ENCODE data around the gene CYYR1.
"Not testable (repeated sequence)": the region's sequence is repeated elsewhere in the genome, so short reads cannot be mapped to it uniquely, and the experiment has no call there.

CYYR1 gene

DNA sequence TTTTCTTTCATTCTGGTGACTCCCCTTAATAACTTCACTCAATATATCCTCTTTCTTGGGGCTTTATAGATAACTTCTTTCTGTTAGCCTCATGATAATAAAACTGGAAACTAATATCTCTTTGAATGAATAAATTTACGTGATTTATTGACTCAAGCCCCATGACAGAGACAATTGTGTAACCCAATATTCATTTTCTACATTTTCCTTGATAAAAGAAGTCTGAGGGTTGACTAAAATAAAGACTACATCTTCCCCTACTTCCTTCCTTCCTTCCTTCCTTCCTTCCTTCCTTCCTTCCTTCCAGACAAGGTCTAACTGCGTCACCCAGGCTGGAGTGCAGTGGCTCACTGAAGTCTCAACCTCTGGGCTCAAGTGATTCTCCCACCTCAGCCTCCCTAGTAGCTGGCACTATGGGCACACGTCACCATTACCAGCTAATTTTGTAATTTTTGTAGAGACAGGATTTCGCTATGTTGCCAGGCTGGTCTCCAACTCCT is 85.1 kb downstream of the CYYR1 start:
- DNase-seq: no peak

DNA sequence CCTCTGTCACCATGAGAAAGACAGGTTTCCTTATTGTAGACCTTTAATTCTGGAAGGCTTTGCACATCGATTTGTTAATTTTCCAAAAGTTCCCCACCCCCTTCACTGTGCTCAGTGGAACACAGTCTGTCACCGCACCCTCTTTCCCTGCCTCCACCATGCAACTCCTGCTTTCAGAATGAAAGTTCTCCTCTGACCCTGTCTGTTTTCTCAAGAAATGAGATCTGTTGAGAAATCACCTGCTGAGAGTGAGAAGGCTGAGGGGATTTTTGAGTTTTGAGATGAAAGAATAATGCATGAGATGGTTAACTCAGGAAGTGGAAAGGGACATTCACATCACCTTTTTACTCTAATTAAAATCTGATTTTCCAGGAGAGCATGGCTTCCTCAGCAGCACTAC is 99.6 kb downstream of the CYYR1 start:
- no peak for DNase-seq

DNA sequence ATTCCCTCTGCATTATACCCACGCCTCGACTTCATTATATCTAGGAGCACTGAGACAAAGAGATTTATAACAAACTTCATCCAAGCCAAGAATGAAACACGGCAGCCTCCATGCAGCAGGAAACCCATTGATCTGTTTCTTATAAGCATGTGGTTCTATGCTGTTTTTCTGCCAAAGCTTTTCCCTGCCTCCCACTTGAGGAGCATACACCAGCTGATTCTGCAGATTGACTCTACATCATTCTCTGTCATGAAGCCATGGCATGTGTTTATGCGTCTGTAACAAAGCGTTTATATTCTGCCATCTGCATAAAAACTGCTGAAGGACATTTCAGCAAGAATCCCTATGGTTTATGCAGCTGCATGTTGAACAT is 102.0 kb downstream of the CYYR1 start:
- DNase-seq: no peak

DNA sequence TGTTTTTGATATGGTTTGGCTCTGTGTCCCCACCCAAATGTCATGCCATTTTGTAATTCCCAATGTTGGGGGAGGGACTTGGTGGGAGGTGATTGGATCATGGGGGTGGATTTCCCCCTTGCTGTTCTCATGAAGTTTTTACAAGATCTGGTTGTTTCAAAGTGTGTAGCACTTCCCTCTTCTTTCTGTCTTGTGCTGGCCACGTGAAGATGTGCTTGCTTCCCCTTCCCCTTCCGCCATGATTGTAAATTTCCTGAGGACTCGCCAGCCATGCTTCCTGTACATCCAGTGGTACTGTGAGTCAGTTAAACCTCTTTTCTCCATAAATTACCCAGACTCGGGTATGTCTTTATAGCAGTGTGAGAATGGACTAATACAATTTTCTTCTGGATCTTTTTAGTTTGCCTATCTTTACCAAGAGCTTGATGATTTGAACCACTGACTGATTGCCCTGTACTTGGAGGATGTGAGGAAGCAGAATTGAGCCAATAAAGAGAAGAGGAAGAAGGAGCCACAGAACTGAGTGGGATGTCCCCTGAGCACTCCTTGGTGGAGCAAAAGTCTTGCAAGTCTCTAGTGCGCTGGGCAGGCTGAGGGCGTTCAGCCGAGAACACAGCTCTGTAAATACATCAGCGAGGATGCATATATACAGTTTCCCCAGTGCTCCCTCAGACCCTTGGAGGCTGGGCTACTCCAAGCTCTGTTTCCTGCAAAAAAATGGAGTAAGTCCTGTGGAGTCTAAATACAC is 102.6 kb downstream of the CYYR1 start:
- peak; percentile 17 for DNase-seq

DNA sequence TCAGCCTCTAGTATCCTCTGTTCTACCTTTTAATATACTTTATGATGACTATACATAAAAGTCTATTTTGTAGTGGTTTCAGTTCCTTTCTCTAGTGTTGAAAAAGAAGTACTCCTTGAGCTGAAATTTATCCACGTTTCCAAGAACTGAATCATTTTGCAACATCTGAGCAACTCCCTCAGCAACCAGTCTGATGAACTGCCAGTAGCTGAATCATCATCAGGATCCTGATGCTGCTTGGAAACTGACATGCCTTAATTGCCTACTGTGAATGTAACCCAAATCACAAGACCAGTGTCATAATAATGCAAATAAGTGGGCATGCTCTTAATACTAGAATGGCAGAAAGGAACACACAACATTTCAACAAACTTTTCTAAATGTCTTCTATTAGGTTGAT is 103.3 kb downstream of the CYYR1 start:
- DNase-seq: peak; percentile 15

DNA sequence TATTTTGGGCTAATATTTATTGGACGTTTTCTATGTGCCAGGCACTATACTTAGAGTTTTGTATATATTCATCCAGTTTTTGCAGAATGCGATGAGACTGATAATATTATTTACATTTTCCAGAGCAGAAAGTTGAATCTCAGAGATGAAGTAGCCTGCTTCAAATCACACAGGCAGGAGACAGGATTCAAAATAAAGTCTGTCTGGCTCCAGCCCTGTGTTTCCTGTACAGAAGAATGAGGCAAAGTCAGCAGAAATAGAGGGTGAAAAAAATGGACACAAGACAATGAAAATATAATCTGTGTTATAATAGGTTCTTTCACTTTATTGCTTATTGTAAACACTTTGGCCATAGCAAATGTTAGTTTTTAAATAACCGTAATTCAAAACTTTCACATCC is 107.2 kb downstream of the CYYR1 start:
- DNase-seq: no peak

DNA sequence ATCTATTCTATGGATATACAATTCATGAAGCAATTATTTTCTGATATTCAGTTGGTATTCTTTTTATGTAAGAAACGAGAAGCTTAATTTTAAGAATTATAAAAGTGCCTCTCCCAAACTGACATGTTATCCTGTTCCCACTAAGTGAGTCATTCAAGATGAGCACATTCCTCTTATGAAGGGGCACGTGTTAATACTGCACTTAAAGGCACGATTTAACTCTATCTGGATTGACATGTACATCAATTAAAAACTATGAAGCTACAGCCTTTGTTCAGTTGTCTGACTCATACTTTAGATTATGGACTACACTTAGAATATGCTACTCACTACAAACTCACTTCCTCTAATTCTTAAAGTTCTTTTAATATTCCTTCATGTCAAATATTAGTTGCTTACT is 111.6 kb downstream of the CYYR1 start:
- no peak for DNase-seq

DNA sequence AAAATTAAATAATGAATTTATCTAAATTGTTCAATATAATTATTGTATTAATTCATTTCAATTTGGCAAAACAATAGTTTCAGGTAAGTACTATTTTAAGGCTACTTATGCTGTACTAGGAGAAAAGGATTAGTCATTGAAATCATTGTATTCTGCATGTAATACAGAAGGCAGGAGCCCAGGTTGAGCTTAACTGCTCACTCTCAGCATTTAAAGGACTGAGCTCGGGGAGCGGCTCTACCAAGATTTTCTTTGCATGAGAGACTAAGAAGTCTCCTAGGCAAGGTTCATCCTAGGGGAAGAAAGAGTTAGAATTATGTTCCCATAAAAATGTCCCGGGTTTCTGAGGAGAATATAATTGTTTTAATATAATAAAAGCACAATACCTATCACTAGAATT is 112.5 kb downstream of the CYYR1 start:
- DNase-seq: no peak

DNA sequence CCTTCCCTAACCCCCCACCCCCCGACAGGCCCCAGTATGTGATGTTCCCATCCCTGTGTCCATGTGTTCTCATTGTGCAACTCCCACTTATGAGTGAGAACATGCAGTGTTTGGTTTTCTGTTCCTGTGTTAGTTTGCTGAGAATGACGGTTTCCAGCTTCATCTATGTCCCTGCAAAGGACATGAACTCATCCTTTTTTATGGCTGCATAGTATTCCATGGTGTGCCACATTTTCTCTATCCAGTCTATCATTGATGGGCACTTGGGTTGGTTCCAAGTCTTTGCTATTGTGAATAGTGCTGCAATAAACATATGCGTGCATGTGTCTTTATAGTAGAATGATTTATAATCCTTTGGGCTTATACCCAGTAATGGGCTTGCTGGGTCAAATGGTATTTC is 114.2 kb downstream of the CYYR1 start:
- DNase-seq: not testable (repeated sequence)

DNA sequence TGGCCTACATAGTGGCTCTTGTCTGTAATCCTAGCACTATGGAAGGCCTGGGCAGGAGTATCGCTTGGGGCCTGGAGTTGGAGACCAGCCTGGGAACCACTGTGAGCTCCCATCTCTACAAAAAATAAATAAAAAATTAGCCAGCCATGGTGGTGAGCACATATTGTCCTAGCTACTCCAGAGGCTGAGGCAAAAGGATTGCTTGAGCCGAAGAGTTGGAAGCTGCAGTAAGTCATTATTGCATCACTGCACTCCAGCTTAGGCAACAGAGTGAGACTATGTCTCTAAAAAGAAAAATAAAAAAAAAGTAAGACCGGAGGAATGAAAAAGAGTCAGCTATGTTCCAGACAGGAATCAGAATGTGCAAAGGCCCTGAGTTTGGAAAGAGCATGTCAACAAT is 115.3 kb downstream of the CYYR1 start:
- DNase-seq: no peak

DNA sequence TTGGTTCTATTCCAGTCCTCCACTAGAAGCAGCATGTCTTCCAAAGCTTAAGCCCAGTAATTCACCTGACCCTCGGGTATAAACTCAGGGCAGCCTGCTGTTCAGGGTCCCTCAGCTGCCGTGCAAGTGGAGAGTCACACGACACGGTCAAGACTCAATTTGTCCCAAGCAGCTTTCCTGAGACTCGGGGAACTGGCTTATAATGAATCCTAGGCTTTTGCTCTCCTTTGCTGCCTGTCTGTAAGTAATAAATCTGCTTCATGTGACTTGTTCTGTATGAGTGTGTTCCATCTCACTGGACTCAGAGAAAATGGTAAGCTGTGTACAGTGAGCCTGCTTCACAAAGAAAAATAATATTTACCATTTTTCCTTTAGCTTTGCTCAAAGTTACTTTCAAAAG is 119.8 kb downstream of the CYYR1 start:
- no peak for DNase-seq

DNA sequence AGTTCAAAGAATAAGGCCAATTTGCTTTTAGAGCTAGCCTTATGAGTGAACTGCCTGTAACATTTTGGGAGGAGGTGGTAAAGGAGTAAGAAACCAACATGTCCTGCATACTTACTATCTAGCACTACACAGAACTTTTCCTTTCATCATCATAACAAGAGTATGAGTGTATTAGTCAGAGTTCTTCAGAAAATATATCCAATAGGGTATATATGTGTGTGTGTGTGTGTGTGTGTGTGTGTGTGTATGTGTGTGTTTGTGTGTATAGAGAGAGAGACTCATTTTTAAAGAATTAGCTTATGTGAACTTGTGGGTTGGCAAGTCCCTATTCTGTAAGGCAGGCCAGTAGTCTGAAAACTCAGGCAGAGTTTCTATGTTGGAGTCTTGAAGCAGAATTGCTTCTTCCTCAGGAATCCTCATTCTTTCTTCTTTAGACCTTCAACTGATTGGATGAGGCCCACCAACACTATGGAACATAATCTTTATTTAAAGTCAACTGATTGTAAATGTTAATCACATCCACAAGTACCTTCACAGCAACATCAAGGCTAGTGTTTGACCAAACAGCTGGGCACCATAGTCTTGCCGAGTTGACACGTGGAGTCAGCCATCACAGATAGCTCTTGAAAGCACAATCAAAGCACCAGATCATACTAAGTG is 121.9 kb downstream of the CYYR1 start:
- no peak for DNase-seq

DNA sequence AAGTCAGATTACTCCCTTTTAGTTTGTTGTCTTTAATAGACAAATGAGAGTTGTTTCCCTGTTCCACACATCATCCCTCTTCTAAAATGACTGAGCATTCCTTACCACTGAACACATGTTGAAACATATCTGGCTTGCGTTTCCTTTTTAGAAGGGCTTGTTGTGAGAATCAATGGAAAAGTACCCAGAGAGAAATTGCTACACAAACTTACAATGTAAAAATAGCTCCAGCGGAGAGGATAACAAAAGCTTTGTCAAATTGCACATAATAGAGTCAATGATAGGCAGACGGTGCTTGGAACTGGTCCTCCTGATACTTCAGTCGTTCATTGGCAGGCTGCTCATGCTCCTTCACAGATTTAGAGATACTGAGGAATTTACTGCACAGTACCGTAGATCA is 123.9 kb downstream of the CYYR1 start:
- no peak for DNase-seq

DNA sequence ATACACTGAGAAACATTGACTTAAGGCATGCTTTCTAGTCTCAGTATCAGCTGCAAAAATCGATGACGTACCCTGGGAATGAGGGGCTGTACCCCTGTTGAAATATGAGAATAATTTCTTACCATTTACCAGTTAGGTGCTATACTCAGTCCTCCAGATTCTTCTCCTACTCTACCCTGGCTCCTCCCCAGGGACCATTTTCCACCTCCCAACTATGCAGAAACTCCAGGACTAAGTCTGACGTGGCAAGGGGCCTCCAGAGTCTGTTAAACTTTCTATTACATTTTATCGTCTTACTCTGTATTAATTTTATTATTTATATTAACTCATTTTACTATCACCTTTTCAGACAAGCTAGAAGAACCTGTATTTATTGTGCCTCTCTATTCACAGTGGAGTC is 124.3 kb downstream of the CYYR1 start:
- no peak for DNase-seq

DNA sequence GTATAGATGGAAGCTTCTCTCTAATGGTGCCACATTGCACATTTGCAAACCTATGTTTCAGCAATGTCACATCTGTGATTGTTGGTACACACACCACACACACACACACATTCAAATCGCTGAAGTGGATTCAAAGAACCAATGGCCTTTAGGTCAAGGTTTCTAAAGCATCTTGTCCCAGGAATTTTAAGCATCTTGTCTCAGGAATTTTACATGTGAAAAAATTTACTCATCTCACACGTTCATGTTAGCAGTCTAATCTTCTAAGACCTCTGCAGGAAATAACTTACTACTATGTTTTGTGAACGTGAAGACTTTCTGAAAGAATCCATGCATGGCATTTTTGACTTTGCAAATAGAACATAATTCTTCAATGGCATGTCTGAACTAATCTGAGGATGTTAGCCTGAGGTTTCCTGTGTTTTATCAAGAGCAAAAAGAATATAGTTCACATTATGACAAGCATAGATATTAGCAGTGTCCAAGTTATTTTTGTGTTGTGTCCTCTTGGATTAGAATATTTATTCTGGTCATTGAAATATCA is 125.1 kb downstream of the CYYR1 start:
- no peak for DNase-seq

DNA sequence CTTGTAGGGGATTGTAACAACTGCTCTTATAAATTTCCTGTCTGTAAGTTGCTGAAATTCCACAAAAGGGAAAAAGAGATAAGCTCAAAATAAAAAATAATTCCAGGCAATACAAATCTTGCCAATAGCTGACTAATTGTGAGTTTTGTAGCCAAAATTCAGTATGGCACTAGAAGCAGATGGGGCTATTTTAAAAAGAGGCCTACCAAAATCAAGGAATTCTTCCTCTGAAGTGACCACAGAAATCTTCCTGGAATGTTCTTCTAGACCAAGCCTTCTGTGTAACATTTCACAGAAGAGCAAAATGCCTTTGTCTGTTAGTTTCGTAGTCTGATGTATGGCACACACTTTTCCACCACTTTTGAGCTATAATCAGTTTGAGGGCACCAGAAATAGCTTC is 127.6 kb downstream of the CYYR1 start:
- DNase-seq: no peak

DNA sequence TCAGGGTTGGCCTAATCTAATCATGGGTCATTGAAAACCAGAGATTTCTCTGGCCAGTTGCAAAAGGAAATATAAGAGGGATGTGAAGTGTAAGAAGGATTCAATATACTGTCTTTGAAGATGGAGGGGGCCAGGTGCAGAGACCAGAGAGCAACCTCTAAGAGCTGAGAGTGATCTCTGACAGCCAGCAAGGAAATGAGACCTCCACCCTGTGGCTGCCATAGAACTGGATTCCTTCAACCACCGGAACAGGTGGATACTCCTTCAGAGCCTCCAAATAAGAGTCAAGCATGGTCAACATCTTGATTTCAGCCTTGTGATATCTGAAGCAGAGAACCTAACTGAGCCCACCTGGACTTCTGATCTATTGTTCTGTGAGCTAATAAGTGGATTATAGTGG is 128.4 kb downstream of the CYYR1 start:
- no peak for DNase-seq

DNA sequence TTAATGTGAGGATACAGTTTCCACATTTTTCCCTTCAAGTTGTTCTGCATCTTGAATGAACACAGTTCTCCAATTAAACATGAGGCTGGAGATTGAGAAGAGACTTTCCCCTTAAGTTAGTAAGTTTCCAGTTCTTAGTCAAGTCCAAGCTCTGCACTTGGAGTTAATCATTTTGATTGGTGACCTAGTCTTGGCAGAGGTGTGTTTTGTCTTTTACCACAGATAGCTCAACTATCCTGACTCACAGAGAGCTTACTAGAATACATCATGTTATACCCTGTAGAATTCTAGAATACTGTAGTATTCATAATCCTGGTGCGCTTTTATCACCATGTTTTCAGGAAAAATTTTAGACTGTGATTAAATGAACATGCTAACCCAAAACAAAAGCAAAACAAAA is 129.2 kb downstream of the CYYR1 start:
- DNase-seq: no peak

DNA sequence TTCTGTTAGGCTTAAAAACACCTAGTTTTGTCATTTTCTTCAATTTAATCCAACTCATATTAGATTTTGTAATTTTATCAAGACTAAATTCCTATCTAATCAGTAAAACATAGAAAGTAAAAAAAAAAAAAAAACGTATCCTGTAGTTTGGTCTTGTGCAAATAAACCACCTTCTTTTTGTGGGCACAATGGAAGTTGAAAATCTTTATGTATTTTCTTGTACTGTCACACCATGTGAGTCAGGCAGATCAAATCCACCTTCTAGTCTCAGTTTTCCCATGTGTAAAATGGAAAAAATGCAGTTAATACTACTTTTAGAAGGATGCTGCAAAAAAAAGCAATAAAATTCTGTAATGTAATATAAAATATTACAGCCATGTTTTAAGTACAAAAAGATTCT is 129.8 kb downstream of the CYYR1 start:
- no peak for DNase-seq

DNA sequence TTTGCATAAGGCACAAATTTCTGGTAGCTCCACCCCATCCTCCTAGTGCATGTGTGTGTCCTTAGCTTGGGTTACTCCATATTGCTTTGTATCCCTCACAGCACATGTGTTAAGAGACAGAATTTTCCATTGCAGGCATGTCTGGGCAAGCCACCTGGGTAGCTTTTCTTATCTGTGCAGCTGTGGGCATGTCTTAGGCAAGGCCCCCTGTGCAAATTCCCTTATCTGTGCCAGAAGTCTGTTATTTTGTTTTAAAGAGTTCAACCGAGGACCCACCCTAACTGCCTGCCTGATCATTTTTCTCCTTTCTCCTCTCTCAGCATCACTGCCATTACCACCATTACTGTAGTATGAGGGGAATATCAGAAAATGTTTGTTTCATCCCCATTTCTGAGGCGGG is 131.9 kb downstream of the CYYR1 start:
- DNase-seq: no peak

DNA sequence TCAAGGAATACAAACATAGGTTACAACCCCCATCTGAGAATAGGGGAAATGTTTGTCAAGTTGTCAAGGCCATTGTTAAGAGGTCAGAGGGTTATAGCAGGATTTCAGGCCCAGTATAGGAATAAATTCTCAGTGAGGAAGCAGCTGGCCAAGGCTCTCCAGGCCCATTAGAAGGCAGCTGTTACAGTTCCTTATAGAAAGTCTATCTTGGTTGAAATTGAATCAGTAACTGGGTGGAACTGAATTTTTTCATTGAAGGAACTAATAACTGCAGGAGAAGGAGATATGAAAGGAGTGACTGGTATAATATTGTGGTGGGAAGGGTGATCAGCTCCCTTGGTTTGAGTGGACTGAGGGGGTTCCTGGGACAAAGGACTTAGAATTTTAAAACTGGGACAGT is 134.1 kb downstream of the CYYR1 start:
- no peak for DNase-seq

DNA sequence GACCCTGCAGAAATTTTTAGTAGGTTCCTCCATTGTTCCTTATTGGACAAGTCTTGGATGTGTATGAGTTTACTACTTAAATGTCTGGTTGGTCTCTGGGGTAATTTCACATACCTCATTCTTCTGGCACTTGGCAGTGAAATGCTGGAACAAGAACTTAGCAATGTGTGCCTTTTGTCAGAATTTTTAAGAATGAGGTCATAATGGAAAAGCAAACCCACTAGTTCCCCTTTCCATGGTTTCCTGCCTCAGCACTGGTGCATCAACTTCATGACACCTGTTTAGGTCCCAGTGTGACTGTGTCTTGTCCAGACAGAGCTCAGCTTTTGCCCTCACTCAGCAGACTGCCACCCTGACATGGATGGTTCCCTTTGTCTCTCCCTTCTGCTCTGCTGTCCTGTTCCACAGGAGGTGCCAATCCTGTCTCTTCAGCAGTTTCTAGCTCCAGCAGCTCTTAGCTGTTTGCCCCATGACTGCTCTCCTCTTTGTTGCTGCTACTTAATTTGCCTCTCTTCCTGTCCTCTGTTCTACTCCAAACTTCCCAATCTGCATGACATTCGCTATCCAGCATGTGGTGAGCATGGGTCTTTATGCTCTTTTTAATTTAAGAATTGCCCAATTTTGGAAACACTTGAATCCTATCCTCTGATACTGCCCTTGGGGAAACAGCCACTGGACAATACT is 135.6 kb downstream of the CYYR1 start:
- DNase-seq: no peak

DNA sequence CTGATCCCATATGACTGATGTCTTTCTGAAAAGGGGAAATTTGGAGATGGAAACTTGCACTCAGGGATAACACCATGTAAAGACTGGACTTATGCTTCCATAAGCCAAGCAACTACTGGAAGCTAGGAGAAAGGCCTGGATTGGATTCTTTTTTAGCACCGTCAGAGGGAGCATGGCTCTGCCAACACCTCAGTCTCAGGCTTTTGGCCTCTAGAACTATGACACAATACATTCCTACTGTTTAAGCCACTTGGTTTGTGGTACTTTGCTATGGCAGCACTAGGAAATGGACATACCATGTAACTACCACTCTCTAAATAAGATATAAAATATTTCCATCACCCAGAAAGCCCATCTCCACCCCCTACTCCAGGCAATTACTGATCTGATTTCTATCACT is 139.7 kb downstream of the CYYR1 start:
- DNase-seq: no peak

DNA sequence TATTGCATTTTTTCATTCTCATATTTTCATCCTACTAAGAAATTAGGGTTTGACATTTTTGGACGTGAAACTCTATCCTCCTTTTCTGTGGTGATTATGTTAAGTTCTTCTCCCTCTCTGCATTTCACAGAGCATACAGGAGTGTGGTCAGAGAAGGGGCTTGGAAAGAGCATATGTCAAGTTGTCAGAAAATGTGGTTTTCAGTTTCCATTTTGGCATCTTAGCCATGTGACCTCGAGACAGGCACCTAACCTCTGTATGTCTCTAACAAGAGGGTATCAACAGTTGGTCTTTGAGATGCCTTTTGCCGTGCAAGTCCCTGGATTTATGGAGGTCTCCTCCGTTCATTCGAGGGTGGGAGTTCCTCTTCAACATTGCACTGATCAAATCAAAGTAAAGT is 140.7 kb downstream of the CYYR1 start:
- no peak for DNase-seq

All from CD4-positive, alpha-beta T cell treated with Interferon gamma for 1 hour (primary cell).